GM06990 (cell line): ENCODE data around the gene THOC7.

ENCODE experiments used
- DNase-seq: peaks from one replicate; pipeline ENCODE4 v3.0.0-alpha.2; 2011; ENCODE audit not compliant: insufficient read length; ENCODE audit errors: extremely low read depth
- H3K27me3 ChIP-seq: replicated peaks from 2 replicates; pipeline ENCODE4 v1.6.0; 2011; ENCODE audit warnings: low read length; ENCODE audit not compliant: control insufficient read depth, insufficient read depth
- H3K36me3 ChIP-seq: 2 replicates; pipeline ENCODE4 v1.5.1; 2011; ENCODE audit warnings: low read length; ENCODE audit not compliant: control insufficient read depth, insufficient read depth
- H3K4me3 ChIP-seq: replicated peaks from 2 replicates; pipeline ENCODE4 v1.5.1; 2011; ENCODE audit warnings: low read depth, mild to moderate bottlenecking, control low read depth, low read length
- TF ChIP-seq, protein P1 (sequence below): IDR thresholded peaks from 2 replicates; pipeline ENCODE4 v1.5.1; 2011; ENCODE audit warnings: low read length, control low read depth, mild to moderate bottlenecking, inconsistent platforms; ENCODE audit not compliant: insufficient read depth, poor library complexity, severe bottlenecking

The THOC7 gene

DNA sequence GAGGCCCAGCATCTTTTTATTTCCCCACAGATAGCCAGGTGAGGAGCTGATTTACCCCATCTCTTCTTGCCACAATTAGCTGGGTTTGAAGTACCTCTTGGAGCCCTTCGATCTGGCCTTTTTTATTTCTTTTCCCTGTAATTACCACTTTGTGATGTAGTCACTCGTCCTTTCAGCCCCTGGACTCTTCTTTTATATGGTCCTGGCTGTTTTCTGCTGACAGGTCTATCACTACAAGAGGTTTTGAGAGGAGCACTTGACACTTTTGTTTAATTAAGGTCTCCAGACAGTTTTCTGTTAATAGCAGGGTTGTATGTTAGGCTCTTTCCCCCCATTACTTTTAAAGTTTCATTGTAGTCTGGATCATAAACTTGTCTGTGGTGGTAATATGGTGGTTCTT is 11.9 kb upstream of the THOC7 start:
- DNase-seq = no peak
- Histone ChIP-seq H3K27me3 (no peaks in the 10 kb centered on the region), H3K36me3 (no peaks in the 10 kb centered on the region), H3K4me3 (no peak overlapping the region)
- TF ChIP-seq, protein P1, sequence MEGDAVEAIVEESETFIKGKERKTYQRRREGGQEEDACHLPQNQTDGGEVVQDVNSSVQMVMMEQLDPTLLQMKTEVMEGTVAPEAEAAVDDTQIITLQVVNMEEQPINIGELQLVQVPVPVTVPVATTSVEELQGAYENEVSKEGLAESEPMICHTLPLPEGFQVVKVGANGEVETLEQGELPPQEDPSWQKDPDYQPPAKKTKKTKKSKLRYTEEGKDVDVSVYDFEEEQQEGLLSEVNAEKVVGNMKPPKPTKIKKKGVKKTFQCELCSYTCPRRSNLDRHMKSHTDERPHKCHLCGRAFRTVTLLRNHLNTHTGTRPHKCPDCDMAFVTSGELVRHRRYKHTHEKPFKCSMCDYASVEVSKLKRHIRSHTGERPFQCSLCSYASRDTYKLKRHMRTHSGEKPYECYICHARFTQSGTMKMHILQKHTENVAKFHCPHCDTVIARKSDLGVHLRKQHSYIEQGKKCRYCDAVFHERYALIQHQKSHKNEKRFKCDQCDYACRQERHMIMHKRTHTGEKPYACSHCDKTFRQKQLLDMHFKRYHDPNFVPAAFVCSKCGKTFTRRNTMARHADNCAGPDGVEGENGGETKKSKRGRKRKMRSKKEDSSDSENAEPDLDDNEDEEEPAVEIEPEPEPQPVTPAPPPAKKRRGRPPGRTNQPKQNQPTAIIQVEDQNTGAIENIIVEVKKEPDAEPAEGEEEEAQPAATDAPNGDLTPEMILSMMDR = no peak

DNA sequence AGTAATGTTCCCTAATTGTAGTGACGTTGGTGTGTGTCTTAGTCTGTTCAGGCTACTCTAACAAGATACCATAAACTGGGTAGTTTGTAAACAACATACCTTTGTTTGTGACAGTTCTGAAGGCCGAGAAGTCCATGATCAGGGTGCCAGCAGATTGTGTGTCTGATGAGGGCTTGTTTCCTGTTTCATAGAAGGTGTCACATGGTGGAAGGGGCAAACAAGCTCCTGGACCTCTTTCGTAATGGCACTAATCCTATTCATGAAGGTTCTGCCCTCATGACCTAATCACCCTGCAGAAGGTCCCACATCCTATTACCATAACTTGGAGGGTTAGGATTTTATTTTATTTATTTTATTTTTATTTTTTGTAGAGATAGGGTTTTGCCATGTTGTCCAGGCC is 11.2 kb upstream of the THOC7 start:
- no peak overlapping the region for H3K4me3 ChIP-seq
- H3K36me3 ChIP-seq = no peaks in the 10 kb centered on the region
- no peaks in the 10 kb centered on the region for H3K27me3 ChIP-seq
- TF ChIP-seq, protein P1 = no peak
- DNase-seq = no peak

GRCh38 chr3:63872135-63872924 is 8.7 kb upstream of the THOC7 start:
- H3K4me3 ChIP-seq = no peak overlapping the region
- TF ChIP-seq, protein P1 = no peak
- no peak for DNase-seq

GRCh38 chr3:63870615-63871005 is 7.0 kb upstream of the THOC7 start:
- DNase-seq = no peak
- H3K36me3 ChIP-seq = peaks cover 1% of the 10 kb centered on the region; the same call in 1 of the 2 replicates
- no peak overlapping the region for H3K4me3 ChIP-seq
- H3K27me3 ChIP-seq = no peaks in the 10 kb centered on the region
- TF ChIP-seq, protein P1 = no peak

More at GRCh38 chr3:63872135-63872924, 8.7 kb upstream of the THOC7 start:
- Histone ChIP-seq H3K27me3 (no peaks in the 10 kb centered on the region), H3K36me3 (peaks cover 1% of the 10 kb centered on the region; the same call in 1 of the 2 replicates)

GRCh38 chr3:63869940-63870614 is 6.5 kb upstream of the THOC7 start:
- Histone ChIP-seq H3K36me3 (peaks cover 1% of the 10 kb centered on the region; the same call in 1 of the 2 replicates), H3K27me3 (no peaks in the 10 kb centered on the region), H3K4me3 (no peak overlapping the region)
- DNase-seq = no peak
- TF ChIP-seq, protein P1 = no peak
